Breast epithelium (tissue), 3 donors: Measurements from ENCODE around the gene MYOG.

Source experiments
- POLR2A ChIP-seq: fragments of 450-650 bp; IDR thresholded peaks from one replicate; pipeline ENCODE4 v1.6.1; 2016; ENCODE audit warnings: antibody characterized with exemption, mild to moderate bottlenecking, moderate library complexity
- POLR2AphosphoS5 ChIP-seq, 3 donors: sonication (generic); formaldehyde crosslinking; IDR thresholded peaks; one replicate each; pipeline ENCODE4 v1.6.1; 2017; ENCODE audit warnings: antibody characterized with exemption in 3 of 3
- TF ChIP-seq, protein P1 (sequence below), 3 donors: fragments of 450-650 bp; IDR thresholded peaks; one replicate each; pipeline ENCODE4 v1.5.1; 2016 to 2017; ENCODE audit warnings: antibody characterized with exemption in 3 of 3, mild to moderate bottlenecking in 3 of 3, moderate library complexity in 3 of 3

- TF ChIP-seq, protein P1, sequence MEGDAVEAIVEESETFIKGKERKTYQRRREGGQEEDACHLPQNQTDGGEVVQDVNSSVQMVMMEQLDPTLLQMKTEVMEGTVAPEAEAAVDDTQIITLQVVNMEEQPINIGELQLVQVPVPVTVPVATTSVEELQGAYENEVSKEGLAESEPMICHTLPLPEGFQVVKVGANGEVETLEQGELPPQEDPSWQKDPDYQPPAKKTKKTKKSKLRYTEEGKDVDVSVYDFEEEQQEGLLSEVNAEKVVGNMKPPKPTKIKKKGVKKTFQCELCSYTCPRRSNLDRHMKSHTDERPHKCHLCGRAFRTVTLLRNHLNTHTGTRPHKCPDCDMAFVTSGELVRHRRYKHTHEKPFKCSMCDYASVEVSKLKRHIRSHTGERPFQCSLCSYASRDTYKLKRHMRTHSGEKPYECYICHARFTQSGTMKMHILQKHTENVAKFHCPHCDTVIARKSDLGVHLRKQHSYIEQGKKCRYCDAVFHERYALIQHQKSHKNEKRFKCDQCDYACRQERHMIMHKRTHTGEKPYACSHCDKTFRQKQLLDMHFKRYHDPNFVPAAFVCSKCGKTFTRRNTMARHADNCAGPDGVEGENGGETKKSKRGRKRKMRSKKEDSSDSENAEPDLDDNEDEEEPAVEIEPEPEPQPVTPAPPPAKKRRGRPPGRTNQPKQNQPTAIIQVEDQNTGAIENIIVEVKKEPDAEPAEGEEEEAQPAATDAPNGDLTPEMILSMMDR (IDR thresholded peaks at IDR 0.05), result no peak
- no peak for TF ChIP-seq POLR2AphosphoS5 (IDR thresholded peaks at IDR 0.05)
- TF ChIP-seq POLR2A, result no peak
Observed at GRCh38 chr1:203046984-203047630, 38.7 kb downstream of the MYOG start.
